ENCODE results near the gene PDZD7. TPM values are rescaled to one million over a fixed set of nuclear protein-coding genes. Genes with fewer than 3 reads are reported as not detected.

Gene PDZD7
- total and polyA plus RNA-seq, 2 donors from 2014 or later = 1.6 to 1.9 TPM

- no peaks in the 10 kb centered on the region for H3K27me3 ChIP-seq (ENCODE audit: control insufficient read depth, insufficient read depth, low read length)
- no peak overlapping the region for H3K9ac ChIP-seq (ENCODE audit: low read length in 3 of 3)
- H3K27ac ChIP-seq (ENCODE audit: low read depth in 2 of 2, low read length in 2 of 2) = no peak overlapping the region
- H3K9me3 ChIP-seq (ENCODE audit: control insufficient read depth in 2 of 3, insufficient read depth in 1 of 3, low read length in 3 of 3) = no peaks in the 10 kb centered on the region
- intact Hi-C loops (cut with DNase I) = no loop called here
- DNase-seq (peak in 3 of 5 donors; percentile 36 to 81 (median 67)), FAIRE-seq (no peak)
- no peak overlapping the region for H3K4me3 ChIP-seq (ENCODE audit: low read length in 3 of 3)
- peak; percentile 76 for TF ChIP-seq CTCF (IDR thresholded peaks at IDR 0.05; ENCODE audit: borderline replicate concordance, extremely low read depth, insufficient read depth)
- H3K36me3 ChIP-seq (ENCODE audit: control insufficient read depth in 2 of 3, insufficient read depth in 3 of 3, low read length in 3 of 3) = peaks cover 5 to 12% (median 11%) of the 10 kb centered on the region in 3 donors
- peaks cover 0 to 12% (median 4%) of the 10 kb centered on the region in 3 donors for H3K4me1 ChIP-seq (ENCODE audit: control insufficient read depth in 2 of 3, insufficient read depth in 2 of 3, low read depth in 1 of 3, low read length in 3 of 3)
Measured at GRCh38 chr10:100993986-100994708, 36.8 kb downstream of the PDZD7 start.

GRCh38 chr10:100989088-100989487, 41.8 kb downstream of the PDZD7 start:
- Histone ChIP-seq H3K36me3 (ENCODE audit: control insufficient read depth in 2 of 3, insufficient read depth in 3 of 3, low read length in 3 of 3) (peaks cover 5 to 18% (median 10%) of the 10 kb centered on the region in 3 donors), H3K27me3 (ENCODE audit: control insufficient read depth, insufficient read depth, low read length) (no peaks in the 10 kb centered on the region), H3K9me3 (ENCODE audit: control insufficient read depth in 2 of 3, insufficient read depth in 1 of 3, low read length in 3 of 3) (no peaks in the 10 kb centered on the region), H3K9ac (ENCODE audit: low read length in 3 of 3) (no peak overlapping the region), H3K27ac (ENCODE audit: low read depth in 2 of 2, low read length in 2 of 2) (no peak overlapping the region), H3K4me3 (ENCODE audit: low read length in 3 of 3) (no peak overlapping the region), H3K4me1 (ENCODE audit: control insufficient read depth in 2 of 3, insufficient read depth in 2 of 3, low read depth in 1 of 3, low read length in 3 of 3) (peaks cover 4 to 21% (median 20%) of the 10 kb centered on the region in 3 donors)
- intact Hi-C loops (cut with DNase I) = no loop called here
- FAIRE-seq (no peak), DNase-seq (peak in 1 of 5 donors; percentile 52)
- no peak for TF ChIP-seq CTCF (IDR thresholded peaks at IDR 0.05; ENCODE audit: borderline replicate concordance, extremely low read depth, insufficient read depth)

GRCh38 chr10:100988166-100988565, 42.8 kb downstream of the PDZD7 start:
- Histone ChIP-seq H3K27ac (ENCODE audit: low read depth in 2 of 2, low read length in 2 of 2) (no peak overlapping the region), H3K9ac (ENCODE audit: low read length in 3 of 3) (peak overlapping the region in 1 of 3 donors; percentile 80), H3K4me1 (ENCODE audit: control insufficient read depth in 2 of 3, insufficient read depth in 2 of 3, low read depth in 1 of 3, low read length in 3 of 3) (peaks cover 4 to 21% (median 20%) of the 10 kb centered on the region in 3 donors), H3K36me3 (ENCODE audit: control insufficient read depth in 2 of 3, insufficient read depth in 3 of 3, low read length in 3 of 3) (peaks cover 5 to 18% (median 8%) of the 10 kb centered on the region in 3 donors), H3K9me3 (ENCODE audit: control insufficient read depth in 2 of 3, insufficient read depth in 1 of 3, low read length in 3 of 3) (no peaks in the 10 kb centered on the region), H3K4me3 (ENCODE audit: low read length in 3 of 3) (peak overlapping the region; percentile 61 to 95 (median 94)), H3K27me3 (ENCODE audit: control insufficient read depth, insufficient read depth, low read length) (no peaks in the 10 kb centered on the region)
- TF ChIP-seq CTCF (IDR thresholded peaks at IDR 0.05; ENCODE audit: borderline replicate concordance, extremely low read depth, insufficient read depth) = no peak
- DNase-seq (peak in 1 of 5 donors; percentile 52), FAIRE-seq (no peak)
- intact Hi-C loops (cut with DNase I) = no loop called here

Data from kidney (tissue), 14 donors.